ENCODE results near the gene EPHB2. TPM values are rescaled to one million over a fixed set of nuclear protein-coding genes. Genes with fewer than 3 reads are reported as not detected.

Gene EPHB2
- total and polyA plus RNA-seq, 2 experiments from 2014 or later, result 1.0 to 5.1 TPM

GRCh38 chr1:22815421-22816066 lies 104.9 kb downstream of the EPHB2 start:
- Histone ChIP-seq H3K9ac (no peak overlapping the region), H4K20me1 (ENCODE audit: insufficient read depth) (no peaks in the 10 kb centered on the region), H3K36me3 (ENCODE audit: low read depth) (no peaks in the 10 kb centered on the region), H3K4me2 (ENCODE audit: unreplicated experiment) (no peak overlapping the region), H3K4me1 (ENCODE audit: insufficient read depth) (no peaks in the 10 kb centered on the region), H3K27me3 (replicated peaks; ENCODE audit: insufficient read depth) (no peaks in the 10 kb centered on the region), H3K9me2 (ENCODE audit: insufficient read depth) (no peaks in the 10 kb centered on the region), H3K27ac (no peak overlapping the region), H3K9me3 (ENCODE audit: low read depth) (no peaks in the 10 kb centered on the region), H3K4me3 (no peak overlapping the region), H2AFZ (no peak overlapping the region), H3F3A (ENCODE audit: insufficient read depth) (no peaks in the 10 kb centered on the region; the same call in 1 of the 2 replicates), H3K79me2 (ENCODE audit: insufficient read depth) (no peaks in the 10 kb centered on the region)
- 42 to 45% methylated on average over 12 of the region's 12 CpGs for WGBS, 2 experiments (ENCODE audit: low coverage in 1 of 2, low lambda C conversion rate in 2 of 2, missing lambda C conversion rate in 2 of 2)
- in situ Hi-C loops (cut with MboI), result no loop called here
- DNase-seq, result no peak
- no peak for TF ChIP-seq EZH2 (IDR thresholded peaks at IDR 0.05; ENCODE audit: insufficient read depth, poor library complexity, severe bottlenecking)
- no peak for TF ChIP-seq EZH2phosphoT487 (IDR thresholded peaks at IDR 0.05; ENCODE audit: insufficient read depth, low read depth)

- H3K4me3 ChIP-seq, result no peak overlapping the region
- no peak for DNase-seq
Observed at GRCh38 chr1:22816067-22816775, 105.6 kb downstream of the EPHB2 start.

GRCh38 chr1:22816803-22817202 lies 106.2 kb downstream of the EPHB2 start:
- Histone ChIP-seq H3K4me3 (no peak overlapping the region), H3K9ac (no peak overlapping the region), H4K20me1 (ENCODE audit: insufficient read depth) (no peaks in the 10 kb centered on the region), H3K36me3 (ENCODE audit: low read depth) (no peaks in the 10 kb centered on the region), H3K27ac (no peak overlapping the region), H3F3A (ENCODE audit: insufficient read depth) (no peaks in the 10 kb centered on the region; the same call in 1 of the 2 replicates), H3K79me2 (ENCODE audit: insufficient read depth) (no peaks in the 10 kb centered on the region), H3K27me3 (replicated peaks; ENCODE audit: insufficient read depth) (no peaks in the 10 kb centered on the region), H3K9me2 (ENCODE audit: insufficient read depth) (no peaks in the 10 kb centered on the region), H3K9me3 (ENCODE audit: low read depth) (no peaks in the 10 kb centered on the region), H3K4me2 (ENCODE audit: unreplicated experiment) (no peak overlapping the region), H2AFZ (no peak overlapping the region), H3K4me1 (ENCODE audit: insufficient read depth) (no peaks in the 10 kb centered on the region)
- no peak for DNase-seq
- TF ChIP-seq EZH2phosphoT487 (IDR thresholded peaks at IDR 0.05; ENCODE audit: insufficient read depth, low read depth) (no peak), EZH2 (IDR thresholded peaks at IDR 0.05; ENCODE audit: insufficient read depth, poor library complexity, severe bottlenecking) (no peak)
- 97 to 98% methylated on average over 5 of the region's 5 CpGs for WGBS, 2 experiments (ENCODE audit: low coverage in 1 of 2, low lambda C conversion rate in 2 of 2, missing lambda C conversion rate in 2 of 2)
- in situ Hi-C loops (cut with MboI), result no loop called here

More at GRCh38 chr1:22816067-22816775, 105.6 kb downstream of the EPHB2 start:
- no peaks in the 10 kb centered on the region; the same call in 1 of the 2 replicates for H3F3A ChIP-seq (ENCODE audit: insufficient read depth)
- no peaks in the 10 kb centered on the region for H3K9me2 ChIP-seq (ENCODE audit: insufficient read depth)
- 68 to 69% methylated on average over 9 of the region's 9 CpGs for whole genome bisulfite sequencing, 2 experiments (ENCODE audit: low coverage in 1 of 2, low lambda C conversion rate in 2 of 2, missing lambda C conversion rate in 2 of 2)
- no peaks in the 10 kb centered on the region for H3K4me1 ChIP-seq (ENCODE audit: insufficient read depth)
- no peaks in the 10 kb centered on the region for H3K9me3 ChIP-seq (ENCODE audit: low read depth)
- H3K9ac ChIP-seq, result no peak overlapping the region
- H3K36me3 ChIP-seq (ENCODE audit: low read depth), result no peaks in the 10 kb centered on the region
- H4K20me1 ChIP-seq (ENCODE audit: insufficient read depth), result no peaks in the 10 kb centered on the region
- no peak overlapping the region for H3K4me2 ChIP-seq (ENCODE audit: unreplicated experiment)
- no peaks in the 10 kb centered on the region for H3K79me2 ChIP-seq (ENCODE audit: insufficient read depth)
- H3K27me3 ChIP-seq (replicated peaks; ENCODE audit: insufficient read depth), result no peaks in the 10 kb centered on the region
- TF ChIP-seq EZH2phosphoT487 (IDR thresholded peaks at IDR 0.05; ENCODE audit: insufficient read depth, low read depth) (no peak), EZH2 (IDR thresholded peaks at IDR 0.05; ENCODE audit: insufficient read depth, poor library complexity, severe bottlenecking) (no peak)
- H3K27ac ChIP-seq, result no peak overlapping the region
- no peak overlapping the region for H2AFZ ChIP-seq
- in situ Hi-C loops (cut with MboI), result no loop called here

- H3K4me3 ChIP-seq, result no peak overlapping the region
- no peaks in the 10 kb centered on the region for H3K79me2 ChIP-seq (ENCODE audit: insufficient read depth)
- TF ChIP-seq EZH2 (IDR thresholded peaks at IDR 0.05; ENCODE audit: insufficient read depth, poor library complexity, severe bottlenecking) (no peak), EZH2phosphoT487 (IDR thresholded peaks at IDR 0.05; ENCODE audit: insufficient read depth, low read depth) (no peak)
- H3K9me2 ChIP-seq (ENCODE audit: insufficient read depth), result no peaks in the 10 kb centered on the region
- no peaks in the 10 kb centered on the region for H4K20me1 ChIP-seq (ENCODE audit: insufficient read depth)
- H3K9ac ChIP-seq, result no peak overlapping the region
- no peak for DNase-seq
- 93 to 94% methylated on average over 5 of the region's 5 CpGs for WGBS, 2 experiments (ENCODE audit: low coverage in 1 of 2, low lambda C conversion rate in 2 of 2, missing lambda C conversion rate in 2 of 2)
- H2AFZ ChIP-seq, result no peak overlapping the region
- no peaks in the 10 kb centered on the region for H3K9me3 ChIP-seq (ENCODE audit: low read depth)
- H3K27me3 ChIP-seq (replicated peaks; ENCODE audit: insufficient read depth), result no peaks in the 10 kb centered on the region
- H3K4me1 ChIP-seq (ENCODE audit: insufficient read depth), result no peaks in the 10 kb centered on the region
- no peaks in the 10 kb centered on the region for H3K36me3 ChIP-seq (ENCODE audit: low read depth)
- no peak overlapping the region for H3K27ac ChIP-seq
- H3K4me2 ChIP-seq (ENCODE audit: unreplicated experiment), result no peak overlapping the region
- H3F3A ChIP-seq (ENCODE audit: insufficient read depth), result no peaks in the 10 kb centered on the region; the same call in 1 of the 2 replicates
- in situ Hi-C loops (cut with MboI), result no loop called here
Observed at GRCh38 chr1:22817462-22817861, 106.8 kb downstream of the EPHB2 start.

Data from GM23248 (cell line).